Renal pelvis (tissue), 4 donors: ENCODE data around the gene ABCD1. TPM values are rescaled to one million over a fixed set of nuclear protein-coding genes. Genes with fewer than 3 reads are reported as not detected.

Experiments used
- DNase-seq: peaks from one replicate; pipeline ENCODE4 v3.0.0-alpha.2; 2013
- polyA plus RNA-seq, 3 donors: library from polyadenylated mRNA; unstranded; fragments of 120-200 nt; gene quantifications; one replicate each; pipeline ENCODE4 v1.2.1, GENCODE V29; 2013; ENCODE audit not compliant: insufficient read length in 3 of 3

The ABCD1 gene
- polyA plus RNA-seq, 3 donors: 8.5 to 11.0 (median 9.7) TPM

DNA sequence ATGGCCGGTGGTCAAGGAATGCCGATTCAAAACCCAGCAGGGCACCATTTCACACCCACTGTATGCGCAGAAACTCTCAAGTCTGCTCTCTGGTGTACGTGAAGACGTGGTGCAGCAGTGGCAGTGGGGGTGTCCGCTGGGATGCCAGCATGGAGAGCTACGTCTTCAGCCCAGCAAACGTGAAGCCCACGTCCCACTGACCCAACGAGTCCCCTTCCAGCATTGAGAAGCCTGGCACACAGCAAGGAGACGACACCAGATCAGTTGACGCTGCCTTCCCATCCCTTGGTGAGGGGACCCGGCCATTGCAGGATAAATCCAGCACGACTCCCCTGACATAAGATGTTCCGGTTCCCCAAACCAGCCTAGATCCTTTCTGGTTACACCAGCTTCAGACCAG is 37.2 kb downstream of the ABCD1 start:
- no peak for DNase-seq

DNA sequence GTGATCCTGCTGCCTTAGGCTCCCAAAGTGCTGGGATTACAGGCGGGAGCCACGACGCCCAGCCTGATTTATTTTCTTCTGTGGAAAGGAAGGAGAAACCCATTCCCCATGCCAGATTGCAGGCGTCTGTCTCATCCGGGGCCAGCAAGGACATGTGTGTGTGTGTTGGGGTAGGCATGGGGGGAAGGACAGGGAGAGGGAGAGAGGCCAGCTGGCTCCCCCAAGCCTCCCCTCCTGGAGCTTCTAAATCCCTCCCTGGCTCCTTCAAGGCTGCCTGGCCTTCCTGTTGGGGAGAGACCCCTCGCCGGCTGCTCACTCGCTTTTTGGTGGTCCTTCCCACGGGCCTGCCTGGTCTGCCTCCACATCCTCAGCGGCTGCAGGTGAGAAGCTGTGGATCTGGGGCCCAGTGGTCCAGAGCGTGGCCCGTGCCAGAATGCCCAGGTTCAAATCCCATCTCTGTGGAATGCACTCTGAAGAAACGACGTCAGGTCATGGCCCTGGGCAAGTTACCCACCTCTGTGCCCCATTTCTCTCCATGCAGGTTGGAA is 38.0 kb downstream of the ABCD1 start:
- DNase-seq: no peak

DNA sequence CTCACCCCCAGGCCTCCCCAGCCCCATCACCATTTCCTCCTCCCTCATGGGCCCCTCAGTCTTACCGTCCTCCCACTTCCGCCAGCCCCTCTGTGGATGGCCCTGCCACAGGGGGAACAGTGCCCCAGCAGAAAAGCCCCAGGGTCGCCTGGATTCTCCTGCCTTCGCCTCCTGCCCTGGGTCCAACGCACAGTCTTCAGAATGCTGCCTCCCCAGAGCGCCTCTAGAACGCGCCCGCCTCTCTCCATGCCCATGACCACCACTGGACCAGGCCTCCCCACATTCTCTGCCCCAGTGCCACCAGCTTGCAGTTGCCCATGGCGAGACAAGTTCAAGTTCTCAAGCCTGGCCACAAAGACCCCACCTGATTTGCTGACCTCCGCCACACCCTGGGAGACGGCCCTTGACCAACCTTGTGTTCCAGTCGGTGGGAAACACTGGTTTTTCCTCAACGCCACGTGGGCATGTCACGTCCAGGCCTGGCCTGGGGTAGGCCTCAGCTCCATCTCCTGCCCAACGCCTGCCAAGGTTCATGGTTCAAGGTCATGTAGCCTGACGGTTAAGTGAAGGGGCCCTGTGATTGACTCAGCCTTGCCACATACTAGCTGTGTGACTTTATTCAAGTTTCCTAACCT is 38.8 kb downstream of the ABCD1 start:
- DNase-seq: no peak

DNA sequence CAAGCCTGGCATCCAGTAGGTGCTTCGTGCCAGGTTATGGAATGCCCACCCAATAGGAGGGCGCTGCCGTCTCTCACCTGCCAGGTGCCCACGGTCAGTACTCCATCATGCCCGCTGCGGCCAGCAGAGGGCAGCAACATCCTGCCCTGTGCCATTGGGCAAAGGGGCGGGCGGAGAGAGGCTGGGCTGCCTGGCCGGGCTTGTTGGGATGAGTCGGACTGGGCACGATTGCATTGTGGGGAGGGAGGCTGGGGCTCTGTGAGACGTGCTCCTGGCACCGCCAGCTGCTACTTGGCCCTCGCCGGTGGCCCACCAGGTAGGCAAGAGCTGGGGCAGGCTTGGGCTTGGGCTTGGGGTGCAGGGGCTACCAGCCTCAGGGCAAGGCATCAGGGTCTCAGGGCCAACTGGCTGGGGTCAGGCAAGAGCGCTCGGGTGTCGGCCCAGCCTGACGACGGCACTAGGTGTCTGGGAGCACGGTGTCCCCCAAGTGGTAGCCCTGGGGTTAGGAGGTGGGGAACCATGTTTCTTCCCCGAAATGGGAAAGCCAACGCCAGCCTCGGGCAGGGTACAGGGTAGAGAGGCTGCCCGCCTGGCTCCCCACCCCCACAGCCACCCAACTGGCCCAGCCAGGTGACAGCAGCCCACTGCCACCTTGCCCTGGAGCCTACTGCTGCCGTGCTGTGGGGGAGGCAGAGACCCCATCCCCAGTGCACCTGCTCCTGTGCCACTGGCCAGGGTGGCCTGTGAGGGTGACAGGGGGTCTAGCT is 39.5 kb downstream of the ABCD1 start, which contains the start of gene PLXNB3:
Gene PLXNB3 (plus strand): TSS at position 261 of the 767 bp plus-strand sequence. CDS start 1,287 bp downstream, outside the sequence.
- DNase-seq: peak; percentile 52

DNA sequence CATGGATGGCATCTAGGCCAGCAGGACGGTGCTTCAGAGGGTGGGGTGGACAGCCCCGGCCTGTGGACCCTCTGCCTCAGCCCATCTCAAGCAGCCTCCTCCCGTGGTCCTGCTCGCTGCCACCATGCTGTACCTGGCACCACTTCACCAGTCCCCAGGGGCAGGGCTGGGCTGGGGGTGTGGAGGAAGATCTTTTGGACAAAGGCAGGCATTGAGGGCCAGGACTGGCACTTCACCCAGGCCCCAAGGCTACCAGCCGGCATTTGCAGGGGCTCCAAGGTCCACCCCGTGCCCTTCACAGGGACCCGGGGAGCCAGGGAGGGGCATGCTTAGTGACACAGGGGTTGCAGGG is 40.1 kb downstream of the ABCD1 start:
- no peak for DNase-seq

DNA sequence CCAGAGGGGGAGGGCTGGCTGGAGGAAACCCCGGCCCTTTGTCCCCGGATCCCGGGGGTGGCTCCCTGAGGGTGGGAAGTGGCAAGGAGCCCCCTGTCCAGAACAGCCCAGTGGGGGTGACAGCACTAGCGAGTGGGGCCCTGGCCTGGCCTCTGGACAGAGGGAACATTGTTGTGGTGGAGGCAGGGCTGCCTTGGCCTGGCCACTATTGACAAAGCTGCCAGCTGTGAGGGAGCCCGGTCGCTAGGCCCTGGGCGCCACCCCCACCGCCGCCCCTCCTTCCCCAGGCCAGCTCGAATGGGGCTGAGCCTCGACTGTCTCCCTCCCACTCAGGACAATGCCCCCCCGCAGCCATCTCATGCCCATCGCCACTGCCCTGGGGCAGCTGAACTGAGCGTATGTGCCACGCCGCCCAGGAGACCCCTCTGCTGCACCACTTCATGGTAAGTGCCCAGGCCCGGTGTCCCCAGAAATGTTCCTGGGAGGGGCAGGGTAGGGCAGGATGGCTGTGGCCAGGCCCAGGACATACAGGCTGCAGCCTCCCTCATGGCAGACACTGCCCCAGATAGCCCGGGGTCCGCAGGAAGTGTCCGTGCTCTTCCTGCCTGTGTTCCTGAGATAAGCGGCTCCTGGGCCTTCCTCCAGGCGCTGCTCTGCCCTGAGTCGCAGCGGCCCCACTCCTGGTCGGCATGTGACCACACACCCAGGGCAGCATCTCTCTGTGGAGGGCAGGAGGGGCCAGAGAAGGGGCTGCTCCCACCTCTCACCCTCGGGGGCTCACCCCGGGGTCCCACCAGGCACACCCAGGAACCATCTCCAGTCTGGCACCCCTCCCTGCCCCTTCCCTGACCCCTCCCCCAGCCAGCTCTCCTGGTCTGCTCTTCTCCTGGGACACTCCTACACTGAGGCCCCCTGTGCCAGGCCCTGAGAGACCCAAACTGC is 40.8 kb downstream of the ABCD1 start:
- no peak for DNase-seq

DNA sequence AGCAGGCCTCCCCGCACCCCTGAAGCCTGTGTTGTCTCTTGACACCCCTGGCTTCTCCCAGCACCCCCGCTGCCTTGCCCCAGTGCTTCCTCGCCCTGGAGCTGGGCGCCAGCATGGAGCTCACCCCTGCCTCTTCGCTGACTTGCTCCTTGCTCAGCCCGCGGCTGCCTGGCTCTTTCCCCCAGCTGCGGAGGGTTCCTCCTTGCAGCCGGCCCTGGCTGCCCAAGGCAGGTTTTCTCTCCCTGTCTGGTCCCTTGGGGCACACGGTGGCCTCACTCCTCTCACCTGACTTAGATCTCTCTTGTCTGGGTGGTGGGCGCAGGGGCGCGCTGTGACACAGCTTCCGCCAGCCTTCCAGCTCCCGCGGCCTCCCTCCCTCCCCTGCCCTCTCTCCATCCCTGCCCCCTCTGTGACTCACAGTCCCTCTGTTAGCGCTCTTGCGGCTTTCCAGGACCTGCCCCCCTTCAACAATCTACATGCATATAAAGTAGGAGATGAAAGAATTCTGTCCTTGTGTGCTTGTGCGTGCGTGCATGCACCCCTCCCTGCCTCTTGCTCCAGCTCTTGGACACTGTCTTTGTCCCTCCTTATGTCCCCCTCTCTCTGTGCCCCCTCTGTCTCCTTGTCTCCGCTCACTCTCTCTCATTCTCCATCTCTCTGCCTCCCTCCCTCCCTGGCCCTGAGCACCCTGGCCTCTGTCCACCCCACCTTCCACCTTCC is 41.6 kb downstream of the ABCD1 start:
- DNase-seq: no peak

DNA sequence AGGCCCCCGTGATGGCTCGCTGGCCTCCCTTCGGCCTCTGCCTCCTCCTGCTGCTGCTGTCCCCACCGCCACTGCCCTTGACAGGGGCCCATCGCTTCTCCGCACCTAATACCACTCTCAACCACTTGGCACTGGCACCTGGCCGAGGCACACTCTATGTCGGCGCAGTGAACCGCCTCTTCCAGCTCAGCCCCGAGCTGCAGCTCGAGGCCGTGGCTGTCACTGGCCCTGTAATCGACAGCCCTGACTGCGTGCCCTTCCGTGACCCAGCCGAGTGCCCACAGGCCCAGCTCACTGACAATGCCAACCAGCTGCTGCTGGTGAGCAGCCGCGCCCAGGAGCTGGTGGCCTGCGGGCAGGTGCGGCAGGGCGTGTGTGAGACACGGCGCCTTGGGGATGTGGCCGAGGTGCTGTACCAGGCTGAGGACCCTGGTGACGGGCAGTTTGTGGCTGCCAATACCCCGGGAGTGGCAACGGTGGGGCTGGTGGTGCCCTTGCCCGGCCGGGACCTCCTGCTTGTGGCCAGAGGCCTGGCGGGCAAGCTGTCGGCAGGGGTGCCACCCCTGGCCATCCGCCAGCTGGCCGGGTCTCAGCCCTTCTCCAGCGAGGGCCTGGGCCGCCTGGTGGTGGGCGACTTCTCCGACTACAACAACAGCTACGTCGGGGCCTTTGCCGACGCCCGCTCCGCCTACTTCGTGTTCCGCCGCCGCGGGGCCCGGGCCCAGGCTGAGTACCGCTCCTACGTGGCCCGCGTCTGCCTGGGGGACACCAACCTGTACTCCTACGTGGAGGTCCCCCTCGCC is 42.4 kb downstream of the ABCD1 start:
- DNase-seq: no peak

DNA sequence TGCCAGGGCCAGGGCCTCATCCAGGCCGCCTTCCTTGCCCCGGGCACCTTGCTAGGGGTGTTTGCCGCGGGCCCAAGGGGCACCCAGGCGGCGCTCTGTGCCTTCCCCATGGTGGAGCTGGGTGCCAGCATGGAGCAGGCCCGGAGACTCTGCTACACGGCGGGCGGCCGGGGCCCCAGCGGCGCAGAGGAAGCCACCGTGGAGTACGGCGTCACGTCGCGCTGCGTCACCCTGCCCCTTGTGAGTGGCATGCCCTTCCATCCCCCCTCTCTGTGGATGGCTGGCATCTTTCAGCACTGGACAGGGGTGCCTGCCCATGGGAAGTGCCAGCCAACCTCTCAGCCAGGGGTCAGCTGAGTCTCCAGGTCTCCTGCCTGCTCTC is 43.0 kb downstream of the ABCD1 start:
- DNase-seq: no peak

DNA sequence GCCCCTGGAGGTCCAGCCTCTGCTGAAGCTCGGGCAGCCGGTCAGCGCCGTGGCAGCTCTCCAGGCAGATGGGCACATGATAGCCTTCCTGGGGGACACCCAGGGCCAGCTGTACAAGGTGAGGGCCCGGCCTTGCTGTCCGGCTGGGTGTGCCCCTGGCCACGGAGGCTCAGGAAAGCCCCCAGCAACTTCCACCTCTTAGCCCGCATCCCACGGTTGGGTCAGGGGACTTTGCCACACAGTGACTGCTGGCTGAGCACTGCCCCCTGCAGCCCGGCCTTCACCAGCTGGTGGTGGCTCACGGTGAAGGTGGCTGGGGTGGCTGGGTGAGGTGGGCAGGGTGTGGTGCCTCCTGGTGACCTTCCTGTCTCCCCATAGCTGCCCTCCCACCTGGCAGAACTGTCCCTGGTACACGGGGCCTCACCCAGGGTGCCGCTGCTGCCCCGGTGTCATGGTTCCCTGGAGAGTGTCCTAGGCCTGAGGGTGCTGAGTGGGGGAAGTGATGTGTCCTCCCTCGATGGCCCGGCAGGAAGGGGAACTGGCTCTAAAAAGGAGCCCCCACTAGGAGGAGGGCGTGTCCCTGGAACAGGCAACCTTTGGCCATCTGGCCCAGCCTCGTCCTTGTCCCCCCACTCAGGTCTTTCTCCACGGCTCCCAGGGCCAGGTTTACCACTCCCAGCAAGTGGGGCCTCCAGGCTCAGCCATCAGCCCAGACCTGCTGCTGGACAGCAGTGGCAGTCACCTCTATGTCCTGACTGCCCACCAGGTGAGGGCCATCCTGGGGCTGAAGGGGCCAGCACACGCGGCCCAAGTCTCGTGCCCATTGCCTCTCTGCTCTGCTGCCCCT is 43.9 kb downstream of the ABCD1 start:
- no peak for DNase-seq

DNA sequence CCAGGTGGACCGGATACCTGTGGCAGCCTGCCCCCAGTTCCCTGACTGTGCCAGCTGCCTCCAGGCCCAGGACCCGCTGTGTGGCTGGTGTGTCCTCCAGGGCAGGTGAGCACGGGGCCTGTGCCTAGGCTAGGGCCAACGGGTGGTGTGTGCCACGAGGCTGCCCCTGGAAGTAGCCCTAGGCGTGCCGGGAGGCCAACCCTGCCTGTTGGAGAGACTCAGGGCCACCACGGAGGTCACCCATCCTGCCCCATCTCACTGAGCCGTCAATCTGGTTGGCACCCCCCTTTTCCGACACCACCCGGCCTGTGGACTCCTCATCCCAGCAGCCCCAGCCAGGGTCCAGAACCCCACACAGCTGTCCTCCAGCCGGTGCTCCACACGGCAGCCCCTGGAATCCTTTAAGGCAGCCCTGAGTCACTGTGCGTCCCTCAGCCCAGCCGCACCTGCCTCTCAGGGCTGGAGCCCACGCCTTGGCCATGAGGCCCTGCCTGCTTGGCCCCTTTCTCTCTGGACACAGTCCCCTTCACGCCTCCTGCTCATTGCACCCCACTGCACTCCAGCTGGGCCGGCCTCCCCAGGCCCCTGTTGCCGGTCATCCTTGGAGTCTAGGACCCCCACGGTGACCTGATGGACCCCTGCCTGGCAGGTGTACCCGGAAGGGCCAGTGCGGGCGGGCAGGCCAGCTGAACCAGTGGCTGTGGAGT is 44.7 kb downstream of the ABCD1 start:
- no peak for DNase-seq

DNA sequence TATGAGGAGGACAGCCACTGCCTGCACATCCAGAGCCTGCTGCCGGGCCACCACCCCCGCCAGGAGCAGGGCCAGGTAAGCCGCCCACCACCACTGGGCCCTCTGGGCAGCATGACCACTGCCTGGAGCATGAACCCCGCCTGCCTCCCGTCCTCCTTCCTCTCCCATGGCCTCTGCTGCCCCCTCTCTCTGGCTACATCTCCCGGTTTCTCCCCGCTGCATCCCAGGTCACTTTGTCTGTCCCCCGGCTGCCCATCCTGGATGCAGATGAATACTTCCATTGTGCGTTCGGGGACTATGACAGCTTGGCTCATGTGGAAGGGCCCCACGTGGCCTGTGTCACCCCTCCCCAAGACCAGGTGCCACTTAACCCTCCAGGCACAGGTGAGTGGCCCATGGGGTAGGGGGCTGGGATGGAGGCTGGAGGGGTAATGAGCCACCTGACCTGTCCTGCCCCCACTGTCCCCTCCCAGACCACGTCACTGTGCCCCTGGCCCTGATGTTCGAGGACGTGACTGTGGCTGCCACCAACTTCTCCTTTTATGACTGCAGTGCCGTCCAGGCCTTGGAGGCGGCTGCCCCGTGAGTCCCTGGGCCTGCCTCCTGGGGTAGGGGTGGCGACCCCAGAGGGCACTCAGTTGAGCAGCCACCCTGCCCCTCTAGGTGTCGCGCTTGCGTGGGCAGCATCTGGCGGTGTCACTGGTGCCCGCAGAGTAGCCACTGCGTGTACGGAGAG is 45.4 kb downstream of the ABCD1 start:
- DNase-seq: no peak

DNA sequence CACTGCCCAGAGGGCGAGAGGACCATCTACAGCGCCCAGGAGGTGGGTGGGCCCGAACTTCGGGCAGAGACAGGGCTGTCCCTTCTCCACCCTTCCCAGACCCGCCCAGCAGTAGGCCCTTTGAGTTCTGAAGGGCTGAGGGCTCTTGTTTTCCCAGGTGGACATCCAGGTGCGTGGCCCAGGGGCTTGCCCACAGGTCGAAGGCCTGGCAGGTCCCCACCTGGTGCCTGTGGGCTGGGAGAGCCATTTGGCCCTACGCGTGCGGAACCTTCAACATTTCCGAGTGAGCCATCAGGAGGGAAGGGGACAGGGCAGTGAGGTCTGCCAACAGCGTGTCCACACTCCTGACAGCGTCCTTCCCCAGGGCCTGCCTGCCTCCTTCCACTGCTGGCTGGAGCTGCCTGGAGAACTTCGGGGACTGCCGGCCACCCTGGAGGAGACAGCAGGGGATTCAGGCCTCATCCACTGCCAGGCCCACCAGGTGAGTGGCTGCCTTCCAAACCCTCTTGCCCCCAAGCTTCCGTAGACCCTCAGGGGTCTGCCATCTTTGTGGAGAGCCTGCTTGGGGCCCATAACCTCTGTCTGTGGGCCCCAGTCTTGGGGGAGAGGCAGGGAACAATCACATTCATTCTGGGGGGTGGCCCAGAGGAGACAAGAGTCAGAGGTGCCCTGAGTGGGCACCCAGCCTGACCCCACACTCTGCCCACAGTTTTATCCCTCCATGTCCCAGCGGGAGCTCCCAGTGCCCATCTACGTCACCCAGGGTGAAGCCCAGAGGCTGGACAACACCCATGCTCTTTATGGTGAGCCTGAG is 46.2 kb downstream of the ABCD1 start:
- no peak for DNase-seq

DNA sequence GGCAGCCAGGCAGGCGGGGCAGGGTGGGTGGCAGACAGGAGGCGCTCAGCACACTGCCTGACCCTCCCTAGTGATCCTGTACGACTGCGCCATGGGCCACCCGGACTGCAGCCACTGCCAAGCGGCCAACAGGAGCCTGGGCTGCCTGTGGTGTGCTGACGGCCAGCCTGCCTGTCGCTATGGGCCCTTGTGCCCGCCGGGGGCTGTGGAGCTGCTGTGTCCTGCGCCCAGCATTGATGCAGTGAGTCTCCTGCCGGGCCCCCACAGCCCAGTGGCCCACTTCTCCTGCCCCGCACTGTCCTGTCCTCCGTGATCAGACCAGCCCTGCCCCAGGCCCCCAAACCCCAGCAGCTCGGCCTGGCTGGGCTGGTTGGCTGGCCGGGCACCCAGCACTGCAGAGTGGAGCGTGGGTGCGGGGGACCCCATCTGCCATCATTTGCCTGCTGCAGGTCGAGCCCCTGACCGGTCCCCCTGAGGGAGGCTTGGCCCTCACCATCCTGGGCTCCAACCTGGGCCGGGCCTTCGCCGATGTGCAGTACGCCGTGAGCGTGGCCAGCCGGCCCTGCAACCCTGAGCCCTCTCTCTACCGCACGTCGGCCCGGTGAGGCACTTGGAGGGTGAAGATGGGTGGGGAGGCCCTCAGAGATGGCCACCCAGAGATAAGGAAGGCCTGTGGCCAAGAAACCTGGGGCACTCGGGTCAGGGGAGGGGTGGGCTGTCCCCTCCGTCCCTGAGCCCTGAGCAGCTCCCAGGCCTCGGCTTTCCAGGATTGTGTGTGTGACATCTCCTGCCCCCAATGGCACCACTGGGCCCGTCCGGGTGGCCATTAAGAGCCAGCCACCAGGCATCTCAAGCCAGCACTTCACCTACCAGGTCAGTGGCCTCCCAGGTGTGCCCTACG is 47.0 kb downstream of the ABCD1 start:
- DNase-seq: no peak

DNA sequence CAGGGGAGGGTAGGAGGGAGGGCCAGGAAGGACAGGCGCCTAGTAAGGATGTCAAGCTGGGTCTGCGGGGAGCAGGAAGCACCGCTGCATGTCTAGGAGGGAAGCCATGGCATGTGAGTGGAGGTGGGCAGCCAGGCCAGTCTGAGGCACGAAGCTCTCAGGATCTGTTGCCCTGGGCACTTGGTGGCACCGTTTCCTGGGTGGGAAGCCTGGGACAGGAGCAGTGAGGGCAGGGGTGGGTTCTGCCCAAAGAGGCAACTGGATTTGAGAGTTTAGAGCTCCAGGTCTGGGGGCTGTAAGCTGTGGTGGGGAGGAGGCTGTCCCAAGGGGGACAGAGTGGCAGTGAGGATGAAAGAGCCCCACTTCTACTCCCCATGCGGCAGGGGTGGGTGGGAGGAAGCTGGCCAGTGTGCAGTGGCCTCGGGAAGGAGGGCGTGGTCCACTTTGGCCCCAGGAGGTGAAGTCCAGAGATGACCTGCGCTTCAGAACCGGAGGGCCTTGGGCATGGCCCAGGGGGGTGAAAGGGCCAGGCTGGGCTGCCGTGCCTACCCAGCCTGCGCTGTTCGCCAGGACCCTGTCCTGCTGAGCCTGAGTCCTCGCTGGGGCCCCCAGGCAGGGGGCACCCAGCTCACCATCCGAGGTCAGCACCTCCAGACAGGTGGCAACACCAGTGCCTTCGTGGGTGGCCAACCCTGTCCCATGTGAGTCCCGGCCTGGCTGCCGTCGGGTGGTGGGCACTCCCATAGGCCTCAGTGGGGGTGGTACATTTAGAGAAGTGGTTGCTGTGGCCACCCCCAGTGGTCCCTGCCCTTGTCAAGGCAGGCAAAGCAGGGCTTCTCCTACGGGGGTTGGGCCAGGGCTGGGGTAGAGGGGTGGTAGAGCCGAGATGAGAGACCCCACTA is 47.9 kb downstream of the ABCD1 start:
- no peak for DNase-seq
